ENCODE results near the gene PEX12. TPM values are rescaled to one million over a fixed set of nuclear protein-coding genes. Genes with fewer than 3 reads are reported as not detected.
"Not testable (repeated sequence)": the region's sequence is repeated elsewhere in the genome, so short reads cannot be mapped to it uniquely, and the experiment has no call there.

PEX12 gene
- total RNA-seq, 1 donor from 2014 or later: 3.9 TPM

DNA sequence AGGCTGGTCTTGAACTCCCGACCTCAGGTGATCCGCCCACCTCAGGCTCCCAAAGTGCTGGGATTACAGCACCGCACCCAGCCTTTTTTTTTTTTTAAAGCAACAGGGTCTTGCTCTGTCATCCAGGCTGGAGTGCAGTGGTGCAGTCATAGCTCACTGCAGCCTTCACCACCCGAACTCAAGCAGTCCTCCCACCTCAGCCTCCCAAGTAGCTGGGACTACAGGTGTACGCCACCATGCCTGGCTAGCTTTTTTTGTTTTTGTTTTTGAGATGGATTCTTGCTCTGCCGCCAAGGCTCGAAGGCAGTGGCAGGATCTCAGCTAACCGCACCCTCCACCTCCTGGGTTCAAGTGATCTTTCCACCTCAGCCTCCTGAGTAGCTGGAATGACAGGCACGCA lies 43.0 kb downstream of the PEX12 start:
- not testable (repeated sequence) for ATAC-seq

DNA sequence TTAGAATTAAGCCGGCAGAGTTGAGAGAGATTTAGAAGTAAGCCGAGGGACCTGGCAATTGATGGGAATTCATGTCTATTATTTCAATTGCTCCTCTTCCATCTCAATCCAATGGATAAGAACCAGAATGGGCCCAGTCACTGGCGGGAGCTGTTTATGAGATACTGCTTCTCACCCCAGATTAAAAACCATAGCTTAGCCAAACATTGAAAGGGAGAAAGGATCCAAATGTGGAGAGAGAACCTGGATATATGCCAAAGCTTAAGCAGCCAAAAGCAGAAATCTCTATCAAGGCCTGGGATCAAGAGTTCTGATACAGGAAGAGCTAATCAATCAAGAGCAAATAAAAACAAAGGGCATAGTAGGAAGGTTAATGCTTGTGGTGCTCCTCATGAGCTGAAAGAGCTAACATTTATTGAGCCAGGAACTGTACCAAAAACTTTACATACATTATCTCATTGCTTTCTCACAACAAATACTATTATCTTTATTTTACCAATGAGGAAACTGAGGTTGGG lies 43.7 kb downstream of the PEX12 start:
- no peak for ATAC-seq

DNA sequence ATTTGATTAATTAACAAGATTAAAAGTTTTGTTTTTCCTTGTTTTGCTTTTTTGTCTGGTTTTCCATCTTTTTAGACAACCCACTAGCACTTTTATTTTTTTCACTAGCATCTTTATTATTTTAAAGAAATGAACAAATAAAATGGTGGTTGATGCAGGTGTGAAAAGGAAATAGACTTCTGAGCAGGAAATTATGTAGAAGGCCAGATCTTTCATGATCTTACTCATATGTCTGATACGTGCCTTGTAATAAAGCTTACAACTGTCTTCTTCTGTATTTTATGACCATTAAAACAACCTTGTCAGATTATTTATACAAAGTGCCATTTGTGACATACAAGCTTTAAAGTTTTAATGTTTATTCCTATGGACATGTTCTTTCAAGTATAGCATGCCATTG lies 47.2 kb downstream of the PEX12 start:
- no peak for ATAC-seq

DNA sequence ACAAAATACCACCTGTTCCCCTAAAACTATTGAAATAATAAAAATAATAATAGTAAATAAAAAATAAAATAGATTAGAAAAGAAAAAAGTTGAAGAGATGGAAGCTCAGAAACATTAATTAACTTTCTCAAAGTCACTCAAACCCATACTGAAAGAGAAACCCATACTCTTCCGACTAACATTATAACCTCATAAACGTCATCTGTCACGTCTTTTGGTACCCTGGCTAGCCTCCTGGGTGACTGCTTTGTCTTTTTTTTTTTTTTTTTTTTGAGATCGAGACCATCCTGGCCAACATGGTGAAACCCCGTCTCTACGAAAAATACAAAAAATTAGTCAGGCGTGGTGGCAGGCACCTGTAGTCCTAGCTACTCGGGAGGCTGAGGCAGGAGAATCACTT lies 48.5 kb downstream of the PEX12 start:
- no peak for ATAC-seq

DNA sequence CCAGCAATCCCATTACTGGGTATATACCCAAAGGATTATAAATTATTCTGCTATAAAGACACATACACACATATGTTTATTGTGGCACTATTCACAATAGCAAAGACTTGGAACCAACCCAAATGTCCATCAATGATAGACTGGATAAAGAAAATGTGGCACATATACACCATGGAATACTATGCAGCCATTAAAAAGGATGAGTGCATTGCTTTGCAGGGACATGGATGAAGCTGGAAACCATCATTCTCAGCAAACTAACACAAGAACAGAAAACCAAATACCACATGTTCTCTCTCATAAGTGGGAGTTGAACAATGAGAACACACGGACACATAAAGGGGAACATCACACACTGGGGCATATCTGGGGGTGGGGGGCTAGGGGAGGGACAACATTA lies 49.0 kb downstream of the PEX12 start:
- not testable (repeated sequence) for ATAC-seq

Other genes with a start within 250 kb of the PEX12 start
- 6.6 TPM for gene SLFN11, start 204.9 kb downstream of the PEX12 start, total RNA-seq
- 2.6 TPM for gene SLFN12, start 146.1 kb downstream of the PEX12 start, total RNA-seq
- gene SLFN13, start 129.8 kb downstream of the PEX12 start, total RNA-seq: 7.9 TPM
- gene SLFN12L, start 40.9 kb downstream of the PEX12 start, total RNA-seq: 0.40 TPM
- gene SLFN14, start 17.8 kb downstream of the PEX12 start, total RNA-seq: not detected
- 37.9 TPM for gene AP2B1, start 8.8 kb upstream of the PEX12 start, total RNA-seq
- 0.32 TPM for gene RASL10B, start 153.1 kb upstream of the PEX12 start, total RNA-seq
- gene GAS2L2, start 174.7 kb upstream of the PEX12 start, total RNA-seq: not detected
- not detected for gene C17orf50, start 182.3 kb upstream of the PEX12 start, total RNA-seq
- gene MMP28, start 217.1 kb upstream of the PEX12 start, total RNA-seq: 14.5 TPM
- 156 TPM for gene TAF15, start 230.9 kb upstream of the PEX12 start, total RNA-seq